Upper lobe of left lung (tissue), 6 donors: Measurements from ENCODE around the gene PCDHGA3. TPM values are rescaled to one million over a fixed set of nuclear protein-coding genes. Genes with fewer than 3 reads are reported as not detected.

Experiments
- ATAC-seq, 2 donors: fragments of 200-7000 bp; cut with Tn5 transposase; one replicate each; pipeline ENCODE4 v1.9.1; 2022; ENCODE audit warnings: mild to moderate bottlenecking in 2 of 2, moderate library complexity in 2 of 2; ENCODE audit not compliant: low FRiP score in 2 of 2
- DNase-seq, 2 donors: peaks; one replicate each; pipeline ENCODE4 v3.0.0-alpha.2; 2019 to 2020
- H3K27ac ChIP-seq, 4 donors: fragments of 200-600 bp; sonication (generic); one replicate each; pipeline ENCODE4 v1.5.1; 2016 to 2019
- H3K27me3 ChIP-seq, 4 donors: fragments of 200-600 bp; sonication (generic); one replicate each; pipeline ENCODE4 v1.5.1; 2017 to 2019
- H3K36me3 ChIP-seq, 4 donors: fragments of 200-600 bp; sonication (generic); one replicate each; pipeline ENCODE4 v1.5.1; 2016 to 2019
- H3K4me1 ChIP-seq, 4 donors: fragments of 200-600 bp; sonication (generic); one replicate each; pipeline ENCODE4 v1.5.1; 2018 to 2019
- H3K4me3 ChIP-seq, 4 donors: fragments of 200-600 bp; sonication (generic); one replicate each; pipeline ENCODE4 v1.5.1; 2017 to 2019; ENCODE audit warnings: mild to moderate bottlenecking in 2 of 4, moderate library complexity in 1 of 4
- H3K9me3 ChIP-seq, 4 donors: fragments of 200-600 bp; sonication (generic); one replicate each; pipeline ENCODE4 v1.5.1; 2018 to 2019
- EP300 ChIP-seq, 4 donors: sonication (generic); formaldehyde crosslinking; IDR thresholded peaks; one replicate each; pipeline ENCODE4 v1.5.1; 2017; ENCODE audit warnings: antibody characterized with exemption in 4 of 4, control low read depth in 2 of 4
- POLR2A ChIP-seq, 4 donors: fragments of 450-650 bp; IDR thresholded peaks; one replicate each; pipeline ENCODE4 v1.5.1; 2016 to 2017; ENCODE audit warnings: antibody characterized with exemption in 4 of 4, mild to moderate bottlenecking in 2 of 4
- POLR2AphosphoS5 ChIP-seq, 2 donors: sonication (generic); formaldehyde crosslinking; IDR thresholded peaks; one replicate each; pipeline ENCODE4 v1.5.1; 2017; ENCODE audit warnings: antibody characterized with exemption in 2 of 2
- WGBS, 2 donors: methylation state at CpG; one replicate each; pipeline ENCODE4 v1.1.5; 2017 to 2018; 5-methylcytosine and 5-hydroxymethylcytosine counted together
- total RNA-seq, 6 donors: library from RNA; depleted of rRNA in 4 of 6; stranded (reverse); fragments of >200 nt in 4 of 6; gene quantifications; one replicate each; pipeline versions ENCODE4 v1.1.0 to v1.2.1, GENCODE V29; 2016 to 2021
- TF ChIP-seq, protein P1 (sequence below), 6 experiments: fragments of 450-650 bp in 4 of 6; fragments of 200-600 bp in 2 of 6; sonication (generic) in 2 of 6; IDR thresholded peaks; one replicate each; pipeline ENCODE4 v1.5.1; 2016 to 2019; ENCODE audit warnings: antibody characterized with exemption in 6 of 6
- donor health status: DM: no; HTN: no; CAD: no; lungs with moderate emphysema.
- donor health status: DM: no; HTN: yes; CAD: no; lungs with severe emphysema.

PCDHGA3 gene
- total RNA-seq, 6 donors from 2014 or later, result 0.80 to 2.1 (median 1.7) TPM

DNA sequence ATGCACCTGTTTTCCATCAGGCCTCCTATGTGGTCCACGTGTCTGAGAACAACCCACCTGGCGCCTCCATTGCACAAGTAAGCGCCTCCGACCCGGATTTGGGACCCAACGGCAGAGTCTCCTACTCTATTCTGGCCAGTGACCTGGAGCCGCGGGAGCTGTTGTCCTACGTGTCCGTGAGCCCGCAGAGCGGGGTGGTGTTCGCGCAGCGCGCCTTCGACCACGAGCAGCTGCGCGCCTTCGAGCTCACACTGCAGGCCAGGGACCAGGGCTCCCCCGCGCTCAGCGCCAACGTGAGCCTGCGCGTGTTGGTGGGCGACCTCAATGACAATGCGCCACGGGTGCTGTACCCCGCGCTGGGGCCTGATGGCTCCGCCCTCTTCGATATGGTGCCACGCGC lies 8.0 kb downstream of the PCDHGA3 start:
- 48% methylated on average over 18 of the region's 36 CpGs; no CpG with 5 or more reads in 1 of the 2 donors for WGBS, 2 donors
- no peaks in the 10 kb centered on the region for H3K27me3 ChIP-seq
- ATAC-seq, result no peak
- H3K4me3 ChIP-seq, result no peak overlapping the region
- H3K27ac ChIP-seq, result no peak overlapping the region
- no peaks in the 10 kb centered on the region for H3K36me3 ChIP-seq
- no peak for TF ChIP-seq EP300 (IDR thresholded peaks at IDR 0.05)
- TF ChIP-seq POLR2A (IDR thresholded peaks at IDR 0.05), result no peak
- TF ChIP-seq, protein P1, sequence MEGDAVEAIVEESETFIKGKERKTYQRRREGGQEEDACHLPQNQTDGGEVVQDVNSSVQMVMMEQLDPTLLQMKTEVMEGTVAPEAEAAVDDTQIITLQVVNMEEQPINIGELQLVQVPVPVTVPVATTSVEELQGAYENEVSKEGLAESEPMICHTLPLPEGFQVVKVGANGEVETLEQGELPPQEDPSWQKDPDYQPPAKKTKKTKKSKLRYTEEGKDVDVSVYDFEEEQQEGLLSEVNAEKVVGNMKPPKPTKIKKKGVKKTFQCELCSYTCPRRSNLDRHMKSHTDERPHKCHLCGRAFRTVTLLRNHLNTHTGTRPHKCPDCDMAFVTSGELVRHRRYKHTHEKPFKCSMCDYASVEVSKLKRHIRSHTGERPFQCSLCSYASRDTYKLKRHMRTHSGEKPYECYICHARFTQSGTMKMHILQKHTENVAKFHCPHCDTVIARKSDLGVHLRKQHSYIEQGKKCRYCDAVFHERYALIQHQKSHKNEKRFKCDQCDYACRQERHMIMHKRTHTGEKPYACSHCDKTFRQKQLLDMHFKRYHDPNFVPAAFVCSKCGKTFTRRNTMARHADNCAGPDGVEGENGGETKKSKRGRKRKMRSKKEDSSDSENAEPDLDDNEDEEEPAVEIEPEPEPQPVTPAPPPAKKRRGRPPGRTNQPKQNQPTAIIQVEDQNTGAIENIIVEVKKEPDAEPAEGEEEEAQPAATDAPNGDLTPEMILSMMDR (IDR thresholded peaks at IDR 0.05), result no peak
- no peak for TF ChIP-seq POLR2AphosphoS5 (IDR thresholded peaks at IDR 0.05)
- DNase-seq, result peak in 1 of 2 donors; percentile 72
- peaks cover 29 to 72% (median 51%) of the 10 kb centered on the region in 4 donors for H3K9me3 ChIP-seq
- H3K4me1 ChIP-seq, result peaks cover 0 to 3% (median 0%) of the 10 kb centered on the region in 4 donors

DNA sequence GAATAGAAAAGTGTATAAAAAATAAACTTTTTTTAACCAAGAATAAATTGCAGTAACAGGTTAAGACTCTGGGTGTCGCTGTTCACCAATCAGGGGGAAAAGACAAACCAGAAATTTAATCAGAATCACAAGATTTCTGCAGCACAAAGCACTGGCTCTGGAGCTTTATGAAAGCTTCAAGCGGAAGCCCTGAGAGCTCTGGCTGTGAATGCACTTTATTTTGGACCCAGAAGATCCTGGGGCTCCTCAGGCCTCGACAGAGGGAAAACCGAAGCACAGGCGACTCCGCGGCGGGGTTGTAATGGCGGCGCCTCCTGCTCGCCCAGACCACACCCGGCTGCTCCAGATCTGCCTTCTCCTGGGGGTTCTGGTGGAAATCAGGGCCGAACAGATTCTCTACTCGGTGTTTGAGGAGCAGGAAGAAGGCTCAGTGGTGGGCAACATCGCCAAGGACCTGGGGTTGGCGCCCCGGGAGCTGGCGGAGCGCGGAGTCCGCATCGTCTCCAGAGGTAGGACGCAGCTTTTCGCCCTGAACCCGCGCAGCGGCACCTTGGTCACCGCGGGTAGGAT lies 11.4 kb downstream of the PCDHGA3 start, which contains the start of gene PCDHGA4:
TSS of gene PCDHGA4 (plus strand) at position 122 of the 570 bp plus-strand sequence. CDS start at position 209, 87 bp downstream.
- TF ChIP-seq POLR2A (IDR thresholded peaks at IDR 0.05) (no peak), EP300 (IDR thresholded peaks at IDR 0.05) (no peak), POLR2AphosphoS5 (IDR thresholded peaks at IDR 0.05) (no peak)
- TF ChIP-seq, protein P1 (IDR thresholded peaks at IDR 0.05), result no peak
- peak in 1 of 2 donors; percentile 77 for DNase-seq
- H3K9me3 ChIP-seq, result peaks cover 25 to 85% (median 68%) of the 10 kb centered on the region in 4 donors

DNA sequence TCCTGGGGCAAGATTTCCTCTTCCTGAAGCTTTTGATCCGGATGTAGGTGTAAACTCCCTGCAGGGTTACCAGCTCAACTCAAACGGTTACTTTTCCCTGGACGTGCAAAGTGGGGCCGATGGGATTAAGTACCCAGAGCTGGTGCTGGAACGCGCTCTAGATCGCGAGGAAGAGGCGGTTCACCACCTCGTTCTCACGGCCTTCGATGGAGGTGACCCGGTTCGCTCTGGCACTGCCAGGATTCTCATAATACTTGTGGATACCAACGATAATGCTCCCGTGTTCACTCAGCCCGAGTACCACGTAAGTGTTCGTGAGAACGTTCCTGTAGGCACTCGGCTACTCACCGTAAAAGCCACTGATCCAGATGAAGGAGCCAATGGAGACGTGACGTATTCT lies 12.0 kb downstream of the PCDHGA3 start:
- H3K36me3 ChIP-seq, result no peaks in the 10 kb centered on the region
- peaks cover 28 to 85% (median 66%) of the 10 kb centered on the region in 4 donors for H3K9me3 ChIP-seq
- no peaks in the 10 kb centered on the region for H3K4me1 ChIP-seq
- TF ChIP-seq, protein P1 (IDR thresholded peaks at IDR 0.05), result no peak
- TF ChIP-seq POLR2A (IDR thresholded peaks at IDR 0.05) (no peak), POLR2AphosphoS5 (IDR thresholded peaks at IDR 0.05) (no peak), EP300 (IDR thresholded peaks at IDR 0.05) (no peak)
- DNase-seq, result no peak
- ATAC-seq, result no peak
- H3K4me3 ChIP-seq, result peak overlapping the region in 1 of 4 donors; percentile 28
- no peak overlapping the region for H3K27ac ChIP-seq
- no peaks in the 10 kb centered on the region for H3K27me3 ChIP-seq
- WGBS, 2 donors, result 48 to 56% methylated on average over 21 to 24 of the region's 24 CpGs

More for the DNA sequence above, 11.4 kb downstream of the PCDHGA3 start, which contains the start of gene PCDHGA4:
- Histone ChIP-seq H3K27ac (no peak within 1 kb of the TSS), H3K4me3 (peak within 1 kb of the TSS in 3 of 4 donors; percentile 19 to 28 (median 25)), H3K4me1 (no peaks in the 10 kb centered on the region), H3K27me3 (no peaks in the 10 kb centered on the region), H3K36me3 (no peaks in the 10 kb centered on the region)
- 16 to 19% methylated on average over 22 to 25 of the region's 29 CpGs for WGBS, 2 donors
- ATAC-seq, result no peak

DNA sequence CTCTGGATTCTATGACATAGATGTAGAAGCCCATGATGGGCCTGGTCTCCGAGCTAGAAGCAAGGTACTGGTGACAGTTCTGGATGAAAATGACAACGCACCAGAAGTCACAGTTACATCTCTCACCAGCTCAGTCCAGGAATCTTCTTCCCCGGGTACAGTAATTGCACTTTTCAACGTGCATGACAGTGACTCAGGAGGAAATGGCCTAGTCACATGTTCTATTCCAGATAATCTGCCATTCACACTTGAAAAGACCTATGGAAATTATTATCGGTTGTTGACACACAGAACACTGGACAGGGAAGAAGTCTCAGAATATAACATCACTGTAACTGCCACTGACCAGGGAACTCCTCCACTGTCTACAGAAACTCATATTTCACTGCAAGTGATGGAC lies 12.5 kb downstream of the PCDHGA3 start:
- 72 to 77% methylated on average over 5 of the region's 5 CpGs for WGBS, 2 donors
- H3K27me3 ChIP-seq, result no peaks in the 10 kb centered on the region
- TF ChIP-seq POLR2A (IDR thresholded peaks at IDR 0.05) (no peak), POLR2AphosphoS5 (IDR thresholded peaks at IDR 0.05) (no peak)

DNA sequence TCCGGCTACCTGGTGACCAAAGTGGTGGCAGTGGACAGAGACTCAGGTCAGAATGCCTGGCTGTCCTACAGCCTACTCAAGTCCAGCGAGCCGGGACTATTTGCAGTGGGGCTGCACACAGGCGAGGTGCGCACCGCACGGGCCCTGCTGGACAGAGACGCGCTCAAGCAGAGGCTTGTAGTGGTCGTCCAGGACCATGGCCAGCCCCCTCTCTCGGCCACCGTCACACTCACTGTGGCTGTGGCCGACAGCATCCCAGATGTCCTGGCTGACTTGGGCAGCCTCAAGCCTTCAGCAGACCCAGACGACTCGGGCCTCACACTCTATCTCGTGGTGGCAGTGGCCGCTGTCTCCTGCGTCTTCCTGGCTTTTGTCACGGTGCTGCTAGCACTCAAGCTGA lies 13.3 kb downstream of the PCDHGA3 start:
- DNase-seq (no peak), ATAC-seq (no peak)
- TF ChIP-seq POLR2A (IDR thresholded peaks at IDR 0.05), result no peak
- no peak for TF ChIP-seq EP300 (IDR thresholded peaks at IDR 0.05)
- TF ChIP-seq, protein P1 (IDR thresholded peaks at IDR 0.05), result no peak
- no peak for TF ChIP-seq POLR2AphosphoS5 (IDR thresholded peaks at IDR 0.05)
- Histone ChIP-seq H3K27me3 (no peaks in the 10 kb centered on the region), H3K4me3 (no peak overlapping the region), H3K9me3 (peaks cover 33 to 85% (median 66%) of the 10 kb centered on the region in 4 donors), H3K27ac (no peak overlapping the region), H3K4me1 (no peaks in the 10 kb centered on the region), H3K36me3 (no peaks in the 10 kb centered on the region)
- 45 to 58% methylated on average over 4 to 7 of the region's 19 CpGs for WGBS, 2 donors

More for the DNA sequence above, 12.5 kb downstream of the PCDHGA3 start:
- H3K4me3 ChIP-seq, result no peak overlapping the region
- DNase-seq (no peak), ATAC-seq (no peak)
- H3K36me3 ChIP-seq, result no peaks in the 10 kb centered on the region
- no peak overlapping the region for H3K27ac ChIP-seq
- peaks cover 33 to 85% (median 66%) of the 10 kb centered on the region in 4 donors for H3K9me3 ChIP-seq
- no peaks in the 10 kb centered on the region for H3K4me1 ChIP-seq
